Neuronal stem cell (in vitro differentiated cells): ENCODE data around the gene DAPK2.

Source experiments
- DNase-seq: peaks from one replicate; pipeline ENCODE4 v3.0.0-alpha.2; 2013; ENCODE audit warnings: low spot score
- H2AFZ ChIP-seq: one replicate; pipeline ENCODE4 v1.6.1; 2013; ENCODE audit warnings: mild to moderate bottlenecking, low read length, inconsistent platforms
- H2AK5ac ChIP-seq: 2 replicates; pipeline ENCODE4 v1.6.1; 2013; ENCODE audit warnings: low read depth, mild to moderate bottlenecking, inconsistent platforms, low read length, moderate library complexity, mixed read lengths
- H2BK120ac ChIP-seq: 2 replicates; pipeline ENCODE4 v1.6.1; 2013; ENCODE audit warnings: low read depth, mild to moderate bottlenecking, inconsistent platforms, low read length, moderate library complexity, mixed read lengths
- H2BK12ac ChIP-seq: one replicate; pipeline ENCODE4 v1.6.1; 2013; ENCODE audit warnings: low read length, inconsistent platforms
- H2BK15ac ChIP-seq: 2 replicates; pipeline ENCODE4 v1.6.1; 2013; ENCODE audit warnings: mild to moderate bottlenecking, low read length, inconsistent platforms, mixed read lengths
- H2BK5ac ChIP-seq: one replicate; pipeline ENCODE4 v1.6.1; 2013; ENCODE audit warnings: inconsistent platforms, mild to moderate bottlenecking, low read length, moderate library complexity
- H3K14ac ChIP-seq: one replicate; pipeline ENCODE4 v1.6.1; 2013; ENCODE audit warnings: low read length, inconsistent platforms
- H3K18ac ChIP-seq: 2 replicates; pipeline ENCODE4 v1.6.1; 2013; ENCODE audit warnings: low read length, inconsistent platforms
- H3K23ac ChIP-seq: 2 replicates; pipeline ENCODE4 v1.6.1; 2013; ENCODE audit warnings: low read depth, mild to moderate bottlenecking, mixed read lengths, low read length, inconsistent platforms; ENCODE audit not compliant: poor library complexity
- H3K27ac ChIP-seq: replicated peaks from 3 replicates; pipeline ENCODE4 v1.5.1; 2013; ENCODE audit warnings: low read length, inconsistent platforms
- H3K27me3 ChIP-seq, 3 experiments: 2 replicates each; pipeline ENCODE4 v1.6.1; 2013; ENCODE audit warnings: low read length in 3 of 3, mild to moderate bottlenecking in 2 of 3, inconsistent platforms in 1 of 3, low read depth in 1 of 3, mixed read lengths in 1 of 3, moderate library complexity in 1 of 3; ENCODE audit not compliant: control insufficient read depth in 3 of 3, insufficient read depth in 3 of 3
- H3K36me3 ChIP-seq, 2 donors: replicated peaks in 1 of 2; 2 replicates each; pipeline ENCODE4 v1.6.1; 2013; ENCODE audit warnings: low read length in 2 of 2; ENCODE audit not compliant: control insufficient read depth in 2 of 2, insufficient read depth in 2 of 2
- H3K4ac ChIP-seq: 2 replicates; pipeline ENCODE4 v1.6.1; 2013; ENCODE audit warnings: inconsistent platforms, mild to moderate bottlenecking, low read length, moderate library complexity
- H3K4me1 ChIP-seq, 2 donors: 1 replicate in 1 of 2; 2 replicates in 1 of 2; pipeline ENCODE4 v1.6.1; 2013; ENCODE audit warnings: low read length in 2 of 2, low read depth in 1 of 2; ENCODE audit not compliant: control insufficient read depth in 2 of 2, insufficient read depth in 1 of 2
- H3K4me2 ChIP-seq: one replicate; pipeline ENCODE4 v1.6.1; 2013; ENCODE audit warnings: mild to moderate bottlenecking, low read length, inconsistent platforms; ENCODE audit not compliant: insufficient read depth, poor library complexity, severe bottlenecking
- H3K4me3 ChIP-seq, 2 donors: 2 replicates each; pipeline ENCODE4 v1.5.1; 2013; ENCODE audit warnings: low read length in 2 of 2, mild to moderate bottlenecking in 2 of 2, inconsistent platforms in 1 of 2, moderate library complexity in 1 of 2
- H3K79me1 ChIP-seq: one replicate; pipeline ENCODE4 v1.6.1; 2013; ENCODE audit warnings: low read depth, mild to moderate bottlenecking, inconsistent platforms, low read length, moderate library complexity
- H3K9ac ChIP-seq: one replicate; pipeline ENCODE4 v1.6.1; 2013; ENCODE audit warnings: mild to moderate bottlenecking, low read depth, low read length, inconsistent platforms; ENCODE audit not compliant: poor library complexity
- H3K9me3 ChIP-seq, 2 donors: replicated peaks in 1 of 2; 2 replicates each; pipeline versions ENCODE3 to v1.6.1; 2013; ENCODE audit warnings: low read length in 2 of 2, mild to moderate bottlenecking in 2 of 2, inconsistent platforms in 1 of 2, low read depth in 1 of 2, mixed read lengths in 1 of 2, moderate library complexity in 1 of 2; ENCODE audit not compliant: control insufficient read depth in 2 of 2, insufficient read depth in 1 of 2
- H4K8ac ChIP-seq: one replicate; pipeline ENCODE4 v1.6.1; 2013; ENCODE audit warnings: low read depth, mild to moderate bottlenecking, inconsistent platforms, low read length, moderate library complexity
- H4K91ac ChIP-seq: one replicate; pipeline ENCODE4 v1.6.1; 2013; ENCODE audit warnings: low read length, low read depth, mild to moderate bottlenecking, inconsistent platforms; ENCODE audit not compliant: poor library complexity
- WGBS, 2 donors: extraction: QIAGEN DNeasy Blood & Tissue Kit; methylation state at CpG; one replicate each; pipeline ENCODE4 v1.1.7; 2013; ENCODE audit warnings: missing lambda C conversion rate in 2 of 2, mixed read lengths in 1 of 2; ENCODE audit not compliant: insufficient read length in 2 of 2, insufficient replicate concordance in 1 of 2; ENCODE audit errors: extremely low coverage in 2 of 2; 5-methylcytosine and 5-hydroxymethylcytosine counted together

Gene DAPK2

GRCh38 chr15:64004056-64004455, 42.2 kb downstream of the DAPK2 start:
- H3K79me1 ChIP-seq, result no peaks in the 10 kb centered on the region
- H3K9me3 ChIP-seq, result no peaks in the 10 kb centered on the region
- H3K36me3 ChIP-seq, result no peaks in the 10 kb centered on the region
- no peak overlapping the region for H4K8ac ChIP-seq
- no peak overlapping the region for H3K27ac ChIP-seq
- no peak overlapping the region for H3K23ac ChIP-seq
- no peak overlapping the region for H2BK5ac ChIP-seq
- no peak overlapping the region for H3K9ac ChIP-seq
- no peak overlapping the region for H3K4me3 ChIP-seq
- WGBS, 2 donors, result no CpG with 5 or more reads among the region's 2 CpGs
- no peak overlapping the region for H2BK15ac ChIP-seq
- peaks cover 0 to 2% of the 10 kb centered on the region in 2 donors for H3K4me1 ChIP-seq
- H2AFZ ChIP-seq, result no peak overlapping the region
- H3K4ac ChIP-seq, result no peak overlapping the region
- H2BK12ac ChIP-seq, result no peak overlapping the region
- H3K4me2 ChIP-seq, result no peak overlapping the region
- no peaks in the 10 kb centered on the region for H3K27me3 ChIP-seq
- H2BK120ac ChIP-seq, result no peak overlapping the region
- no peak overlapping the region for H2AK5ac ChIP-seq
- H3K14ac ChIP-seq, result no peak overlapping the region
- no peak overlapping the region for H4K91ac ChIP-seq
- H3K18ac ChIP-seq, result no peak overlapping the region
- DNase-seq, result no peak

GRCh38 chr15:64003182-64003581, 43.1 kb downstream of the DAPK2 start:
- Histone ChIP-seq H3K4ac (no peak overlapping the region), H3K23ac (no peak overlapping the region), H3K27me3 (no peaks in the 10 kb centered on the region), H3K4me1 (peaks cover 2 to 9% of the 10 kb centered on the region in 2 donors), H3K9ac (no peak overlapping the region), H2BK5ac (no peak overlapping the region), H2BK120ac (no peak overlapping the region), H4K8ac (no peak overlapping the region), H2AK5ac (no peak overlapping the region), H3K4me2 (no peak overlapping the region), H3K4me3 (no peak overlapping the region), H3K27ac (no peak overlapping the region), H3K79me1 (no peaks in the 10 kb centered on the region), H2BK12ac (no peak overlapping the region), H2AFZ (no peak overlapping the region), H3K36me3 (no peaks in the 10 kb centered on the region), H2BK15ac (no peak overlapping the region), H3K9me3 (no peaks in the 10 kb centered on the region), H3K18ac (no peak overlapping the region), H3K14ac (no peak overlapping the region), H4K91ac (no peak overlapping the region)
- DNase-seq, result no peak
- WGBS, 2 donors, result no CpG with 5 or more reads among the region's 4 CpGs

- Histone ChIP-seq H3K27me3 (no peaks in the 10 kb centered on the region), H3K9ac (no peak overlapping the region), H3K14ac (no peak overlapping the region), H2BK120ac (no peak overlapping the region), H3K27ac (no peak overlapping the region), H3K4ac (no peak overlapping the region), H3K4me3 (no peak overlapping the region), H2BK12ac (no peak overlapping the region), H4K91ac (no peak overlapping the region), H3K18ac (no peak overlapping the region), H3K4me1 (peaks cover 2 to 11% of the 10 kb centered on the region in 2 donors), H3K79me1 (no peaks in the 10 kb centered on the region), H3K23ac (no peak overlapping the region), H2BK15ac (no peak overlapping the region), H2AFZ (no peak overlapping the region), H2AK5ac (no peak overlapping the region), H3K9me3 (no peaks in the 10 kb centered on the region), H3K36me3 (no peaks in the 10 kb centered on the region), H3K4me2 (no peak overlapping the region), H2BK5ac (no peak overlapping the region), H4K8ac (no peak overlapping the region)
- no peak for DNase-seq
- WGBS, 2 donors, result no CpG with 5 or more reads among the region's 5 CpGs
These were observed 45.1 kb downstream of the DAPK2 start for GRCh38 chr15:64001148-64001547.

GRCh38 chr15:64000183-64000951, 45.9 kb downstream of the DAPK2 start:
- Histone ChIP-seq H3K36me3 (no peaks in the 10 kb centered on the region), H4K91ac (no peak overlapping the region), H2AK5ac (no peak overlapping the region), H2AFZ (no peak overlapping the region), H3K27ac (no peak overlapping the region), H3K18ac (no peak overlapping the region), H2BK15ac (no peak overlapping the region), H3K4me1 (peaks cover 2 to 11% of the 10 kb centered on the region in 2 donors), H2BK5ac (no peak overlapping the region), H3K4me3 (no peak overlapping the region), H3K79me1 (no peaks in the 10 kb centered on the region), H4K8ac (no peak overlapping the region), H3K23ac (no peak overlapping the region), H3K9me3 (no peaks in the 10 kb centered on the region), H3K27me3 (no peaks in the 10 kb centered on the region), H2BK120ac (no peak overlapping the region), H3K9ac (no peak overlapping the region), H3K14ac (no peak overlapping the region), H3K4ac (no peak overlapping the region), H3K4me2 (no peak overlapping the region), H2BK12ac (no peak overlapping the region)
- no peak for DNase-seq
- no CpG with 5 or more reads among the region's 4 CpGs for WGBS, 2 donors
